ENCODE results near the gene SFRP4. TPM values are rescaled to one million over a fixed set of nuclear protein-coding genes. Genes with fewer than 3 reads are reported as not detected.
"Not testable (repeated sequence)": the region's sequence is repeated elsewhere in the genome, so short reads cannot be mapped to it uniquely, and the experiment has no call there.

Gene SFRP4
- total RNA-seq, 4 donors from 2014 or later: 17.4 to 107 (median 73.2) TPM

DNA sequence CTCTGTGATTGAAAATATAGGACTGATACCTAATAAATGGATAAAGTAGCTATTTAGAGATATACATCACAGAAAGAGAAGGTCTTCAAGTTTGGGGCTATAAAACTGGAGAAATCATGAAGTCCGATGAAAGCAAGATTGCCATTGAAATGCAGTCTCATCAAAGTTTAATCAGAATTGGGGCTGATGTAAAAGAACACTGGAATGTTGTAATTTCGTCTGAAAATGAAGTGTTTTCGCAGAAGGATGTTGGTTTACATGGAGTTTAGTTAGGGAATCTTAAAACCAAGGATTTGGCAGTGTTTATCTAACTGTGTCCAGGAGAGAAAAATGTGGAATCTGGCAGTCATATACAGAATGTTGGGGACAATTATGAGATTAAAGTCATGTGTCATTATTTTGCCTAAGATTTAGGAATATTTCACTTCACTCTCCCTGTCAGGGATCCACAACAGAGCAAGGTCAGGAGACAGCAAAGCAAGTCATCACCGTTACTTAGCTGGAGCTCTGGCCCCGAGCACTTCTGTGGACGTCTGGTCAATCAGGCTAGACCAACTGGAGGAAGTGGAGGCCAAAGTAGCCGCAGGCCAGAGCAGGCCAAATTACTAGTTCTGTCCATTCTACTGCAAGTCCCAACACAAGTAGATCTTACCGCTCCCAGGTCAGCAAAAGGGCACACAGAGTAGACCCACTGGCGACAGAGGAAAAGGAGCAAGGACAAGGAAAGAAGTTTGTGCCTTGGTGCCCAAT is 40.8 kb upstream of the SFRP4 start:
- intact Hi-C loops (cut with DNase I; ENCODE audit: low total_unique reads): no loop called here
- TF ChIP-seq, protein P1, sequence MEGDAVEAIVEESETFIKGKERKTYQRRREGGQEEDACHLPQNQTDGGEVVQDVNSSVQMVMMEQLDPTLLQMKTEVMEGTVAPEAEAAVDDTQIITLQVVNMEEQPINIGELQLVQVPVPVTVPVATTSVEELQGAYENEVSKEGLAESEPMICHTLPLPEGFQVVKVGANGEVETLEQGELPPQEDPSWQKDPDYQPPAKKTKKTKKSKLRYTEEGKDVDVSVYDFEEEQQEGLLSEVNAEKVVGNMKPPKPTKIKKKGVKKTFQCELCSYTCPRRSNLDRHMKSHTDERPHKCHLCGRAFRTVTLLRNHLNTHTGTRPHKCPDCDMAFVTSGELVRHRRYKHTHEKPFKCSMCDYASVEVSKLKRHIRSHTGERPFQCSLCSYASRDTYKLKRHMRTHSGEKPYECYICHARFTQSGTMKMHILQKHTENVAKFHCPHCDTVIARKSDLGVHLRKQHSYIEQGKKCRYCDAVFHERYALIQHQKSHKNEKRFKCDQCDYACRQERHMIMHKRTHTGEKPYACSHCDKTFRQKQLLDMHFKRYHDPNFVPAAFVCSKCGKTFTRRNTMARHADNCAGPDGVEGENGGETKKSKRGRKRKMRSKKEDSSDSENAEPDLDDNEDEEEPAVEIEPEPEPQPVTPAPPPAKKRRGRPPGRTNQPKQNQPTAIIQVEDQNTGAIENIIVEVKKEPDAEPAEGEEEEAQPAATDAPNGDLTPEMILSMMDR (IDR thresholded peaks at IDR 0.05): no peak
- no peak for TF ChIP-seq POLR2A (IDR thresholded peaks at IDR 0.05)
- H3K9me3 ChIP-seq: no peaks in the 10 kb centered on the region
- no peaks in the 10 kb centered on the region for H3K27me3 ChIP-seq
- H3K4me3 ChIP-seq: no peak overlapping the region
- no peak for DNase-seq
- H3K27ac ChIP-seq: no peak overlapping the region
- no peaks in the 10 kb centered on the region for H3K36me3 ChIP-seq
- H3K4me1 ChIP-seq: no peaks in the 10 kb centered on the region

DNA sequence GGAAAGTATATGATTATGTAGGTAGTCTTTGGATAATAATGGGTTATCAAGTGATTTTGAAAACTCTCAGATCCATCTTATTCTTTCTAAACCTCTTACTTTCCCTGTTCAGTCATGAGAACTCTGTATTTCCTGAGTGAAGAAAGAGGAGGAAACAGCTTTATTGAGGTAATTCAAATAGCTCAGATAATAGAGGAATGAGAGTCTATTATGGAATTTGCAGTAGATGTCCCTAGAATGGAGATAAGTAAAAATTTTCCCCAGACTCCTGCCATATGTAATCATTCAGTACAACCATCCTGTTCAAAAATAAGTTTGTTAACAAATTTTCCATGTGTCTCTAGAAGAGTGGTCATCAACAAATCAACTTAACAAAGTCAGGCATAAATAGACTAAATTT is 40.2 kb upstream of the SFRP4 start:
- DNase-seq: no peak
- no peaks in the 10 kb centered on the region for H3K36me3 ChIP-seq
- intact Hi-C loops (cut with DNase I; ENCODE audit: low total_unique reads): no loop called here
- H3K4me3 ChIP-seq: no peak overlapping the region
- TF ChIP-seq, protein P1 (IDR thresholded peaks at IDR 0.05): no peak
- no peak for TF ChIP-seq POLR2A (IDR thresholded peaks at IDR 0.05)
- no peaks in the 10 kb centered on the region for H3K4me1 ChIP-seq
- no peaks in the 10 kb centered on the region for H3K27me3 ChIP-seq
- H3K27ac ChIP-seq: no peak overlapping the region
- H3K9me3 ChIP-seq: no peaks in the 10 kb centered on the region

DNA sequence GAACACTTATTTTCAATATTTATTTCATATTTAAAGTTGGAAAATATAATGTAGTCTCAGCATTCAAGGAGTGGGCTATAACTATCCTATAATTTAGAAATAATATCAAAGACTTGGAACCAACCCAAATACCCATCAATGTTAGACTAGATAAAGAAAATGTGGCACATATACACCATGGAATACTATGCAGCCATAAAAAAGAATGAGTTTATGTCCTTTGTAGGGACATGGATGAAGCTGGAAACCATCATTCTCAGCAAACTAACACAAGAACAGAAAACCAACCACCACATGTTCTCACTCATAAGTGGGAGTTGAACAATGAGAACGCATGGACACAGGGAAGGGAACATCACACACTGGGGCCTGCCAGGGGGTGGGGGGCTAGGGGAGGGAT is 37.6 kb upstream of the SFRP4 start:
- H3K27me3 ChIP-seq; H3K4me1 ChIP-seq; H3K9me3 ChIP-seq; H3K27ac ChIP-seq; DNase-seq; H3K4me3 ChIP-seq; H3K36me3 ChIP-seq; intact Hi-C loops (cut with DNase I; ENCODE audit: low total_unique reads): not testable (repeated sequence)

DNA sequence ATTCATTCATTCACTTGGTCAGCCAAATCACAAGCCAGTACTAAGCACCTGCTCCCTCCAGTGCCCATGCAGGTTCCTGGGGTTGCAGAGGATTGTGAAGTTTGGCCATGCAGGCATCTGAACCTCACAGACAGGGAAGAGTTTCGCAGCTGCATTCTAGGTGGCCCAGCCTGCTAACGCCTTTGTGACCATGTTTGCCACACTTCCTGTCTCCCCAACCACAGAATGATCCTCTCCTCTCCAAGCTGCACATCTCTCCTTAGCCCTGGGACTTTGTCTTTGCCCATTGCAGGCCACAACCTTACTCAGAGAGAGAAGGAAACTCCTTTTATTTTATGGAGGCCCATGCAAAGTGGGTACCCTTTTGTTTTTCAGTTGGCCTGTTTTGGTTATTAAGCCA is 35.6 kb upstream of the SFRP4 start:
- TF ChIP-seq, protein P1 (IDR thresholded peaks at IDR 0.05): no peak
- TF ChIP-seq POLR2A (IDR thresholded peaks at IDR 0.05): no peak
- no peaks in the 10 kb centered on the region for H3K9me3 ChIP-seq
- intact Hi-C loops (cut with DNase I; ENCODE audit: low total_unique reads): no loop called here

DNA sequence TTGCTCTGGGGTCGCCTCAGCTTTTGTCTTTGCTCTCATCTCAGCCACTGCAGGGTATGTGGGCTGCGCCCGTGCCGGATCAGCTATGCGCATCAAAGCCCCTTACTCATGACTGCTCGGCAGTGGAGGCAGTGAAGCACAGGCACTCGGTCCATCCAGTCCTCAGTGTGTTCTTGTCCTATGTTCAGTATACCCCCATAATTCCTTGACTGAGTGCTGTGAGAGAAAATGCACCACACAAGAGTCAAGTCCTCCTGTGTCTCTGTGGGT is 31.3 kb upstream of the SFRP4 start:
- TF ChIP-seq POLR2A (IDR thresholded peaks at IDR 0.05): no peak
- TF ChIP-seq, protein P1 (IDR thresholded peaks at IDR 0.05): no peak
- no peaks in the 10 kb centered on the region for H3K36me3 ChIP-seq
- DNase-seq: no peak
- no peak overlapping the region for H3K4me3 ChIP-seq
- peaks cover 0 to 3% of the 10 kb centered on the region in 2 donors for H3K4me1 ChIP-seq
- H3K9me3 ChIP-seq: no peaks in the 10 kb centered on the region
- H3K27me3 ChIP-seq: no peaks in the 10 kb centered on the region
- no peak overlapping the region for H3K27ac ChIP-seq
- intact Hi-C loops (cut with DNase I; ENCODE audit: low total_unique reads): no loop called here

More for the DNA sequence above, 35.6 kb upstream of the SFRP4 start:
- no peak overlapping the region for H3K27ac ChIP-seq
- H3K4me3 ChIP-seq: no peak overlapping the region
- no peaks in the 10 kb centered on the region for H3K4me1 ChIP-seq
- H3K27me3 ChIP-seq: no peaks in the 10 kb centered on the region
- H3K36me3 ChIP-seq: no peaks in the 10 kb centered on the region
- DNase-seq: no peak

Data from uterus (tissue), 4 donors.